G401.6 (cell line): ENCODE results near the gene FKBP1B.
"Not testable (repeated sequence)": the region's sequence is repeated elsewhere in the genome, so short reads cannot be mapped to it uniquely, and the experiment has no call there.

Source experiments
- FAIRE-seq: peaks from 2 replicates; lab custom pipeline; 2012; peaks lifted over from hg19 to GRCh38; lab: Jason Lieb, UNC

FKBP1B gene

DNA sequence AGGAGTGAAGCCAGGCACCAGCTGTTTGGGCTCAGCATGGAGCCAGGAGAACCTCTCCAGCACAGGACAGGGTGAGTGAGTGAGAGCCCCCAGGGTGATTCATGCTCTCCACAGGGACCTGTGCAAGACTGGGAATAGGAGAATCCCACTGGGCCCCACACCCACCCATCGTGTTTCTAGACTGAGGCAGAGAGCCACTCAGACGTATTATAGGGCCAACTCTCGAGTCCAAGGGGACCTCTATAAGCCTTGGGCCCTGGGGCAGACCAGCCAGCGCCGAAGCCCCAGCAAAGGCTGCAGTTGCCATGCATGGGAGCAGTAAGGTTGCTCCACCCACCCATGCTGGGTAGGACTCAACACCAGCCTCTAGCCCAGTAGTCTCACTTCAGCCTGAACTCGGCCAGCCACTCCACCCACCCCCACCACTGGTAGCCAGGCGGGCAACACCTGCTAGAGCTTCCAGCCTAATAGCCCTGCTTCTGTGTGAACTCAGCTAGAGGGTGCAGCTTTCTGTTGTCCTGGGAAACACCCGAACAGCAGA, 54.6 kb downstream of the FKBP1B start:
- no peak for FAIRE-seq

GRCh38 chr2:24104906-24105305, 55.4 kb downstream of the FKBP1B start:
- FAIRE-seq = no peak

DNA sequence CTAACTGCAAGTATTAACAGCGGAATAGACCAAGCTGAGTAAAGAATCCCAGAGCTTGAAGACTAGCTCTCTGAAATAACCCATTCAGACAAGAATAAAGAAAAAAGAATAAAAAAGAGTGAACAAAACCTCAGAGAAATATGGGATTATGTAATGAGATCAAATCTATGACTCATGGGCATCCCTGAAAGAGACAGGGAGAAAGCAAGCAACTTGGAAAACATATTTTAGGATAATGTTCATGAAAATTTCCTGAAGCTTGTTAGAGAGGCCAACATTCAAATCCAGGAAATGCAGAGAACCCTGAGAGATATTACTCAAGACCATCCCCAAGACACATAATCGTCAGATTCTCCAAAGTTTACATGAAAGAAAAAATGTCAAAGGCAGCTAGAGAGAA, 56.3 kb downstream of the FKBP1B start:
- FAIRE-seq = no peak

- no peak for FAIRE-seq
Observed at GRCh38 chr2:24106786-24107185, 57.2 kb downstream of the FKBP1B start.

DNA sequence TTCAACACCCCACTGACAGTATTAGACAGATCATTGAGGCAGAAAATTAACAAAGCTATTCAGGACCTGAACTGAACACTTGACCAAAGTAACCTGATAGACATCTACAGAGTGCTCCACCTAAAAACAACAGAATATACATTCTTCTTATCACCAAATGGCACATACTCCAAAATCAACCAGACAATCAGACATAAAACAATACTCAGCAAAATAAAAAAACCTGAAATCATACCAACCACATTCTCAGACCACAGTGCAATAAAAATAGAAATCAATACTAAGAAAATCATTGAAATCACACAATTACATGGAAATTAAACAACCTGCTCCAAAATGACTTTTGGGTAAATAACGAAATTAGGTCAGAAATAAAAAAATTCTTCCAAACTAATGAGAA, 57.8 kb downstream of the FKBP1B start:
- FAIRE-seq = no peak

GRCh38 chr2:24109431-24109830, 59.9 kb downstream of the FKBP1B start:
- FAIRE-seq = not testable (repeated sequence)

- FAIRE-seq = no peak
Observed at GRCh38 chr2:24110660-24111303, 61.2 kb downstream of the FKBP1B start.

DNA sequence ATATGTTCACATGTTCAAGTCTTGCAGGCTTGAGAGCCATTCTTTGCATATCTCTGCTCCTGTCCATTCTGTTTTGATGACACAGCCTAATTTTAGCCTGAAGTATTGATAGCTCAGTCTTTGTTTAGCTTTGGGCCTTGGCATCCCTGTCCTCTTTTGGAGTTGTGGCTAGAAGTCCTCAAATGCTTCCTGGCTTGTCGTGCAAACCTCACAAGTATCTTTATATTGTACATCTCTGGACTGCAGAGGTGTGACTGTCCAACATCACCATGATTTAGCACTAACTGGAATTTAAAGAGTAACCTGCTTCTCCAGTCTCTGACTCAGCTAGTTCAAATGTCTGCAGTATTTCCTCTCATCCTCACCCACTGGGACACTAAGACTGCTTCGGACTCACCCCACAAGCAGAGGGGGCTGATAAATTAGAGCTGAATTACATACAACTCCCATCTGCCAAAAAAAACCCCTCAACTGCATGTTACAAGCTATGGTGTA, 61.9 kb downstream of the FKBP1B start:
- FAIRE-seq = no peak
